HepG2 (cell line): ENCODE measurements around the gene C1GALT1. TPM values are rescaled to one million over a fixed set of nuclear protein-coding genes. Genes with fewer than 3 reads are reported as not detected.
A peak's percentile ranks its signal among the peaks of the same experiment; 100 is the strongest.

Experiments used
- EED ChIP-seq: sonication (generic); formaldehyde crosslinking; IDR thresholded peaks from 2 replicates; pipeline ENCODE4 v1.5.0; 2020; ENCODE audit warnings: mild to moderate bottlenecking, missing genetic modification reagents
- KDM6A ChIP-seq: IDR thresholded peaks from 2 replicates; pipeline ENCODE4 v1.6.1; 2016; ENCODE audit warnings: low read depth
- NCOA1 ChIP-seq: sonication (generic); formaldehyde crosslinking; IDR thresholded peaks from 2 replicates; pipeline ENCODE4 v1.9.0; 2021; ENCODE audit warnings: missing genetic modification reagents
- NKX3-1 ChIP-seq: sonication (generic); formaldehyde crosslinking; IDR thresholded peaks from 2 replicates; pipeline ENCODE4 v1.5.0; 2020; ENCODE audit warnings: missing genetic modification reagents
- POLR2A ChIP-seq, 2 experiments: IDR thresholded peaks; 2 replicates each; pipeline ENCODE4 v1.6.1; 2011; ENCODE audit warnings: low read depth in 2 of 2, low read length in 2 of 2, mild to moderate bottlenecking in 1 of 2, moderate library complexity in 1 of 2; ENCODE audit not compliant: insufficient read depth in 1 of 2
- POLR2G ChIP-seq: fragments of 200-400 bp; formaldehyde crosslinking; IDR thresholded peaks from 2 replicates; pipeline ENCODE4 v1.6.1; 2018; ENCODE audit warnings: mild to moderate bottlenecking, low read depth, low read length, moderate library complexity
- SIN3A ChIP-seq: IDR thresholded peaks from 2 replicates; pipeline ENCODE4 v1.6.1; 2011; ENCODE audit warnings: low read depth, mild to moderate bottlenecking, control low read depth, low read length, borderline replicate concordance
- SOX13 ChIP-seq, 3 experiments: fragments of 450-650 bp in 1 of 3; sonication (generic) in 1 of 3; formaldehyde crosslinking in 1 of 3; IDR thresholded peaks in 2 of 3; conservative IDR thresholded peaks in 1 of 3; 2 replicates each; pipeline versions ENCODE4 v1.5.0 to v1.6.1; 2016 to 2020; ENCODE audit warnings: antibody characterized with exemption in 1 of 3, mild to moderate bottlenecking in 1 of 3, missing compliant biosample characterization in 1 of 3, missing genetic modification reagents in 1 of 3, moderate library complexity in 1 of 3
- SRSF9 ChIP-seq: fragments of 200-400 bp; formaldehyde crosslinking; IDR thresholded peaks from 2 replicates; pipeline ENCODE4 v1.6.1; 2018; ENCODE audit warnings: borderline replicate concordance, mild to moderate bottlenecking, low read depth, low read length; ENCODE audit not compliant: insufficient read depth, poor library complexity, severe bottlenecking
- SSRP1 ChIP-seq: IDR thresholded peaks from 2 replicates; pipeline ENCODE4 v1.6.1; 2016; ENCODE audit warnings: control low read depth
- TBX2 ChIP-seq: sonication (generic); formaldehyde crosslinking; IDR thresholded peaks from 2 replicates; pipeline ENCODE4 v1.5.0; 2020; ENCODE audit warnings: missing genetic modification reagents, mild to moderate bottlenecking, borderline replicate concordance
- WIZ ChIP-seq: sonication (generic); formaldehyde crosslinking; IDR thresholded peaks from 2 replicates; pipeline ENCODE4 v1.5.1; 2020; ENCODE audit warnings: mild to moderate bottlenecking, missing genetic modification reagents
- ZBTB42 ChIP-seq: sonication (generic); formaldehyde crosslinking; IDR thresholded peaks from 2 replicates; pipeline ENCODE4 v1.5.0; 2020; ENCODE audit warnings: mild to moderate bottlenecking, missing genetic modification reagents
- ZC3H4 ChIP-seq: sonication (generic); formaldehyde crosslinking; IDR thresholded peaks from 2 replicates; pipeline ENCODE4 v1.4.0; 2020; ENCODE audit warnings: missing genetic modification reagents, borderline replicate concordance
- ZNF761 ChIP-seq: sonication (generic); formaldehyde crosslinking; conservative IDR thresholded peaks from 2 replicates; pipeline ENCODE4 v1.4.0; 2020; ENCODE audit warnings: mild to moderate bottlenecking, missing genetic modification reagents
- ZNF891 ChIP-seq: sonication (generic); formaldehyde crosslinking; IDR thresholded peaks from 2 replicates; pipeline ENCODE4 v1.5.0; 2020; ENCODE audit warnings: mild to moderate bottlenecking, missing genetic modification reagents
- polyA plus RNA-seq, 8 experiments: library from polyadenylated mRNA; depleted of rRNA in 3 of 8; stranded (reverse) in 7 of 8; unstranded in 1 of 8; fragments of >200 nt; fragmentation: Illumina TruSeq in 4 of 8; extraction: Trizol in 4 of 8; gene quantifications; 2 replicates each; pipeline versions ENCODE4 v1.2.1 to v1.2.3, GENCODE V29; 2011 to 2016; ENCODE audit warnings: low read depth in 4 of 8, missing spikeins in 1 of 8, mixed read lengths in 1 of 8; ENCODE audit not compliant: insufficient read depth in 1 of 8
- total RNA-seq, 5 experiments: library from RNA; depleted of rRNA; stranded (reverse); fragments of >200 nt; fragmentation: Illumina TruSeq; extraction: Trizol; gene quantifications; 2 replicates each; pipeline ENCODE4 v1.2.3, GENCODE V29; 2016; ENCODE audit warnings: low read depth in 1 of 5
- TF ChIP-seq, protein P1 (sequence below): sonication (generic); formaldehyde crosslinking; IDR thresholded peaks from 2 replicates; pipeline ENCODE4 v1.8.0; 2022; ENCODE audit warnings: mild to moderate bottlenecking, missing genetic modification reagents, moderate library complexity
- TF ChIP-seq, protein P2 (sequence below): sonication (generic); formaldehyde crosslinking; IDR thresholded peaks from 2 replicates; pipeline ENCODE4 v1.5.0; 2020; ENCODE audit warnings: mild to moderate bottlenecking, missing genetic modification reagents, borderline replicate concordance
- TF ChIP-seq, protein P3 (sequence below): sonication (generic); formaldehyde crosslinking; IDR thresholded peaks from 2 replicates; pipeline ENCODE4 v1.4.0; 2020; ENCODE audit warnings: mild to moderate bottlenecking, missing genetic modification reagents
- TF ChIP-seq, protein P4 (sequence below): sonication (generic); formaldehyde crosslinking; IDR thresholded peaks from 2 replicates; pipeline ENCODE4 v1.9.0; 2021; ENCODE audit warnings: missing genetic modification reagents, borderline replicate concordance
- TF ChIP-seq, protein P5 (sequence below): sonication (generic); formaldehyde crosslinking; IDR thresholded peaks from 2 replicates; pipeline ENCODE4 v1.4.0; 2020; ENCODE audit warnings: missing genetic modification reagents

Gene C1GALT1
- total and polyA plus RNA-seq, 2 of the 13 experiments (the other 11 are each of a cell fraction or from before 2014, with no cell fraction given), result 57.1 to 65.9 TPM

DNA sequence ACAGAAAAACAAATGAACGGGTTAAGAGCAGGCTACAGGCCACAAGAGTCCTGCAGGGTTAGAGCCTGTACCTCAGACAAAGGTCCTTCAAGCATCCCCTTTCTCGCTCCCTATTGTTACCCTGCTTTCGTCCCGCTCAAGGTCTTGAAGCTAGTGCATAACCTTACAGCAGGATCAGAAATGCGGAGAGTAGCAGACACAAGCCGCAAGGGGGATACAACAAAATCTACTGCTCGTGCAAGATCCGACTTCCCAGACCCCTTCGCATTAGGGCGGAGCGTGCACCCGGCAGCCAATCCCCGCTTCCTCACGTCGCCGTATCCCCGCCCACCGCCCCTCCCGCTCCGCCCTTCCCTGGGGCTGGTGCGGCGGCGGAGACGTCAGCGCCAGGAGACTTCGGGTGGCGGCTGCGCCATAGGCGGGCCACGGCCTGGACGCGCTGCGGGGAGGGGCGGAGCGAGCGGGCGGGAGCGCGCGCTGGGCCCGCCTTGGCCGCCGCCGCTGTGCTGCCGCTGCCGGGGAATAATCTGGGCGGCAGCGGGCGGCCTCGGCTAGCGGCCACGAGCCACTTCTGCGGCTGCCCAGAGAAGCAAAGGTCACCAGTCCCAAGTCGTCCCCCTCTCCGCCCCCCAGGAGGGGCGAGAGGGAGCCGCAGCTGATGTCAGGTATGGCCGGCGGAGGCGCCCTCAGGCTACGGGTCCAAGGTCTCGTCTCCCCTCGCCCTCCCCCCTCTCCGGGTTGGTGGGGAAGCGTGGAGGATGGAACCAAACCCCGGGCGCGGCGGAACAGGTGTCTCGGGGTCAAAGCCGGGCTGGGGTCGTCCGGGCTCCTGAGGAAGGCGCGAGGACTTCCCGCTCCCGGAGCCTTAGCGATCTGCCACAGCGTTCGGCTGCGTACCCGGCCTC lies at the start of gene C1GALT1 (continued):
- TF ChIP-seq SIN3A (0 out of 2 replicates have a peak, but pooled peaks have one; percentile 76), ZNF891 (CRISPR knock-in tag) (0 out of 2 replicates have a peak, but pooled peaks have one; percentile 47), EED (peak; percentile 81; the same call in 1 of the 2 replicates), KDM6A (CRISPR knock-in tag) (0 out of 2 replicates have a peak, but pooled peaks have one; percentile 3), WIZ (CRISPR knock-in tag) (peak; percentile 35; the same call in 1 of the 2 replicates), NKX3-1 (CRISPR knock-in tag) (peak; percentile 73; the same call in 1 of the 2 replicates), SRSF9 (no peak), ZBTB42 (CRISPR knock-in tag) (0 out of 2 replicates have a peak, but pooled peaks have one; percentile 28), SOX13 (IDR thresholded peaks at IDR 0.05) (no peak; the same call in 1 of the 2 replicates), SOX13 (CRISPR knock-in tag; conservative IDR thresholded peaks at IDR 0.05 in 1 of 2, IDR thresholded peaks at IDR 0.05 in 1 of 2) (peak in 1 of 2 experiments; percentile 82; a peak in 2 of 4 replicates), TBX2 (CRISPR knock-in tag) (peak; percentile 82), SSRP1 (CRISPR knock-in tag) (no peak), NCOA1 (peak; percentile 74; the same call in 1 of the 2 replicates), POLR2A (IDR thresholded peaks at IDR 0.05; ENCODE audit: insufficient read depth in 1 of 2, low read depth in 2 of 2, low read length in 2 of 2) (peak; percentile 90 to 96), ZNF761 (CRISPR knock-in tag) (peak; percentile 52; the same call in 1 of the 2 replicates), ZC3H4 (CRISPR knock-in tag) (peak; percentile 39; the same call in 1 of the 2 replicates), POLR2G (peak; percentile 81)
- TF ChIP-seq, protein P1, sequence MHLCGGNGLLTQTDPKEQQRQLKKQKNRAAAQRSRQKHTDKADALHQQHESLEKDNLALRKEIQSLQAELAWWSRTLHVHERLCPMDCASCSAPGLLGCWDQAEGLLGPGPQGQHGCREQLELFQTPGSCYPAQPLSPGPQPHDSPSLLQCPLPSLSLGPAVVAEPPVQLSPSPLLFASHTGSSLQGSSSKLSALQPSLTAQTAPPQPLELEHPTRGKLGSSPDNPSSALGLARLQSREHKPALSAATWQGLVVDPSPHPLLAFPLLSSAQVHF (CRISPR knock-in tag), result 0 out of 2 replicates have a peak, but pooled peaks have one; percentile 66
- TF ChIP-seq, protein P2, sequence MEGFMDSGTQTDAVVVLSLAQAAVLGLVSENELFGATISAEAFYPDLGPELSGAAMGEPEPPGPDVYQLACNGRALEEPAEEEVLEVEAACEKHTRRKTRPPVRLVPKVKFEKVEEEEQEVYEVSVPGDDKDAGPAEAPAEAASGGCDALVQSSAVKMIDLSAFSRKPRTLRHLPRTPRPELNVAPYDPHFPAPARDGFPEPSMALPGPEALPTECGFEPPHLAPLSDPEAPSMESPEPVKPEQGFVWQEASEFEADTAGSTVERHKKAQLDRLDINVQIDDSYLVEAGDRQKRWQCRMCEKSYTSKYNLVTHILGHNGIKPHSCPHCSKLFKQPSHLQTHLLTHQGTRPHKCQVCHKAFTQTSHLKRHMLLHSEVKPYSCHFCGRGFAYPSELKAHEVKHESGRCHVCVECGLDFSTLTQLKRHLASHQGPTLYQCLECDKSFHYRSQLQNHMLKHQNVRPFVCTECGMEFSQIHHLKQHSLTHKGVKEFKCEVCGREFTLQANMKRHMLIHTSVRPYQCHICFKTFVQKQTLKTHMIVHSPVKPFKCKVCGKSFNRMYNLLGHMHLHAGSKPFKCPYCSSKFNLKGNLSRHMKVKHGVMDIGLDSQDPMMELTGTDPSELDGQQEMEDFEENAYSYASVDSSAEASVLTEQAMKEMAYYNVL (CRISPR knock-in tag), result peak; percentile 85; the same call in 1 of the 2 replicates
- TF ChIP-seq, protein P3, sequence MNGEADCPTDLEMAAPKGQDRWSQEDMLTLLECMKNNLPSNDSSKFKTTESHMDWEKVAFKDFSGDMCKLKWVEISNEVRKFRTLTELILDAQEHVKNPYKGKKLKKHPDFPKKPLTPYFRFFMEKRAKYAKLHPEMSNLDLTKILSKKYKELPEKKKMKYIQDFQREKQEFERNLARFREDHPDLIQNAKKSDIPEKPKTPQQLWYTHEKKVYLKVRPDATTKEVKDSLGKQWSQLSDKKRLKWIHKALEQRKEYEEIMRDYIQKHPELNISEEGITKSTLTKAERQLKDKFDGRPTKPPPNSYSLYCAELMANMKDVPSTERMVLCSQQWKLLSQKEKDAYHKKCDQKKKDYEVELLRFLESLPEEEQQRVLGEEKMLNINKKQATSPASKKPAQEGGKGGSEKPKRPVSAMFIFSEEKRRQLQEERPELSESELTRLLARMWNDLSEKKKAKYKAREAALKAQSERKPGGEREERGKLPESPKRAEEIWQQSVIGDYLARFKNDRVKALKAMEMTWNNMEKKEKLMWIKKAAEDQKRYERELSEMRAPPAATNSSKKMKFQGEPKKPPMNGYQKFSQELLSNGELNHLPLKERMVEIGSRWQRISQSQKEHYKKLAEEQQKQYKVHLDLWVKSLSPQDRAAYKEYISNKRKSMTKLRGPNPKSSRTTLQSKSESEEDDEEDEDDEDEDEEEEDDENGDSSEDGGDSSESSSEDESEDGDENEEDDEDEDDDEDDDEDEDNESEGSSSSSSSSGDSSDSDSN, result peak; percentile 89
- TF ChIP-seq, protein P4, sequence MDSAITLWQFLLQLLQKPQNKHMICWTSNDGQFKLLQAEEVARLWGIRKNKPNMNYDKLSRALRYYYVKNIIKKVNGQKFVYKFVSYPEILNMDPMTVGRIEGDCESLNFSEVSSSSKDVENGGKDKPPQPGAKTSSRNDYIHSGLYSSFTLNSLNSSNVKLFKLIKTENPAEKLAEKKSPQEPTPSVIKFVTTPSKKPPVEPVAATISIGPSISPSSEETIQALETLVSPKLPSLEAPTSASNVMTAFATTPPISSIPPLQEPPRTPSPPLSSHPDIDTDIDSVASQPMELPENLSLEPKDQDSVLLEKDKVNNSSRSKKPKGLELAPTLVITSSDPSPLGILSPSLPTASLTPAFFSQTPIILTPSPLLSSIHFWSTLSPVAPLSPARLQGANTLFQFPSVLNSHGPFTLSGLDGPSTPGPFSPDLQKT (CRISPR knock-in tag), result no peak
- TF ChIP-seq, protein P5, sequence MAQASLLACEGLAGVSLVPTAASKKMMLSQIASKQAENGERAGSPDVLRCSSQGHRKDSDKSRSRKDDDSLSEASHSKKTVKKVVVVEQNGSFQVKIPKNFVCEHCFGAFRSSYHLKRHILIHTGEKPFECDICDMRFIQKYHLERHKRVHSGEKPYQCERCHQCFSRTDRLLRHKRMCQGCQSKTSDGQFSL (CRISPR knock-in tag), result peak; percentile 33
